SJSA1 (cell line): ENCODE measurements around the gene CYSTM1. TPM values are rescaled to one million over a fixed set of nuclear protein-coding genes. Genes with fewer than 3 reads are reported as not detected.

Experiments used
- DNase-seq, 2 experiments: peaks; one replicate each; pipeline ENCODE4 v3.0.0-alpha.2; 2015 to 2020; ENCODE audit warnings: low spot score in 2 of 2, low read depth in 1 of 2
- H3K27ac ChIP-seq: fragments of 250-450 bp; sonication (Bioruptor Pico); 2 replicates; pipeline ENCODE4 v1.5.1; 2020; ENCODE audit warnings: mild to moderate bottlenecking, moderate library complexity
- H3K27me3 ChIP-seq: fragments of 250-450 bp; sonication (Bioruptor Pico); replicated peaks from 2 replicates; pipeline ENCODE4 v1.5.1; 2020; ENCODE audit warnings: mild to moderate bottlenecking, moderate library complexity
- H3K36me3 ChIP-seq: fragments of 250-450 bp; sonication (Bioruptor Pico); 2 replicates; pipeline ENCODE4 v1.5.1; 2020; ENCODE audit warnings: mild to moderate bottlenecking
- H3K4me1 ChIP-seq: fragments of 250-450 bp; sonication (Bioruptor Pico); replicated peaks from 2 replicates; pipeline ENCODE4 v1.6.1; 2021; ENCODE audit warnings: mild to moderate bottlenecking
- H3K4me3 ChIP-seq: fragments of 250-450 bp; sonication (Bioruptor Pico); 2 replicates; pipeline ENCODE4 v1.5.1; 2020; ENCODE audit warnings: mild to moderate bottlenecking
- H3K9me3 ChIP-seq: fragments of 250-450 bp; sonication (Bioruptor Pico); replicated peaks from 2 replicates; pipeline ENCODE4 v1.5.1; 2020; ENCODE audit warnings: mild to moderate bottlenecking
- total RNA-seq: library from RNA; depleted of rRNA; stranded (reverse); fragments of >200 nt; shearing (Covaris generic); gene quantifications from 2 replicates; pipeline ENCODE4 v1.2.3, GENCODE V29; 2014

CYSTM1 gene
- total RNA-seq, 1 experiment from 2014 or later: 17.5 TPM

GRCh38 chr5:140232731-140233130 lies 57.7 kb downstream of the CYSTM1 start:
- Histone ChIP-seq H3K9me3 (no peaks in the 10 kb centered on the region), H3K4me3 (no peak overlapping the region), H3K36me3 (no peaks in the 10 kb centered on the region), H3K27me3 (no peaks in the 10 kb centered on the region), H3K4me1 (no peaks in the 10 kb centered on the region), H3K27ac (no peak overlapping the region)
- no peak for DNase-seq

DNA sequence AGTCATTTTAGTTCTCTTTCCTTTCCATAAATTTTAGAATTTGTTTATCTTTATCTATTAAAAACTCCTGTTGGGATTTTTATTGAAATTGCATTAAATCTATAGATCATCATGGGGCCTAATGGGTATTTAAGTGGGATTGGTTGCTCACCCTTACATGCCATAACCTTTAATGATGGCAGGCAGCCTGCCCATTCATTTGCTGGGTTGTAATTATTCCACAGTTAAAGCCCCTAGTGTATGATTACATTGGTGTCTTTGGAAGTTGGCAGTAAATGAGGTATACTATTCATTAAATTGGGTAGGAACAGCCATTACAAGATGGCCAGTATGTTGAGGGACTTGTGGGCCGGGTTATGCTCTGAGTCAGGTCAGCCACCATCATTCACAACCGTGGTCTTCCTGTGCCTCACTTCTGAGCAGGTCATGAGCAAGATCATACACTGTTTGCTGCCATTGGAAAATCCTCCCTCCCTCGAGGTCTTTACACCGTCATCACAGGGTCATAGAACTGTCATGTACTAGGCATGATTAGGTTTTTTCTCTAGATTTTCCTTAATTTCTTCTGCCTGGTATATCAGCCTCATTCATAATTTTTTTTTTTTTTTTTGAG lies 59.5 kb downstream of the CYSTM1 start:
- Histone ChIP-seq H3K36me3 (no peaks in the 10 kb centered on the region), H3K4me1 (no peaks in the 10 kb centered on the region), H3K27me3 (no peaks in the 10 kb centered on the region), H3K9me3 (no peaks in the 10 kb centered on the region), H3K27ac (no peak overlapping the region), H3K4me3 (no peak overlapping the region)
- DNase-seq: no peak

- DNase-seq: no peak
- Histone ChIP-seq H3K27ac (no peak overlapping the region), H3K36me3 (no peaks in the 10 kb centered on the region), H3K4me1 (peaks cover 2% of the 10 kb centered on the region), H3K4me3 (no peak overlapping the region), H3K9me3 (no peaks in the 10 kb centered on the region), H3K27me3 (no peaks in the 10 kb centered on the region)
Measured at GRCh38 chr5:140235791-140236551, 61.0 kb downstream of the CYSTM1 start.

- no peak overlapping the region for H3K4me3 ChIP-seq
- H3K27ac ChIP-seq: no peak overlapping the region
- DNase-seq: no peak
- H3K4me1 ChIP-seq: peaks cover 13% of the 10 kb centered on the region
- no peaks in the 10 kb centered on the region for H3K9me3 ChIP-seq
- peaks cover 6% of the 10 kb centered on the region; the same call in 1 of the 2 replicates for H3K36me3 ChIP-seq
- H3K27me3 ChIP-seq: no peaks in the 10 kb centered on the region
Measured at GRCh38 chr5:140236891-140237598, 62.1 kb downstream of the CYSTM1 start.

DNA sequence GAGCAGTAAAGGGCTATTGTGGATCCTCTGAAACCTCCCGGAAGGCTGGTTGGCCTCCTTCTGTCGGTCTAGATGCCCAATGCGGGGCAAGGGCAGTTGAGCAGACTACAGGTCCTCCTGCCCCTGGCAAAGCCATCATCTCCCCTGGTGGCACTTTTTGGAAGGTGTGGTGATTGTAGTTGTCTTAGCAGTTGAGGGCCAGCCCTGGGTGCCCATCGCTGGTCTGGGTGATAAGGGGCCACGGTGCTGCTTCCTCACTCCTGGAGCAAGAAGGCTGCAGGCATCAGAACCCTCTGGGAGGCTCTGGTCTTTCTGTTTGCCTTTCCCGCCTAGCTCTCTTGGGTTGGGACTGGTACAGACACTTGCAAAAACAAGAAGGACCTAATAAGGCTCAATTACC lies 63.8 kb downstream of the CYSTM1 start:
- no peak for DNase-seq
- no peaks in the 10 kb centered on the region for H3K27me3 ChIP-seq
- H3K27ac ChIP-seq: no peak overlapping the region
- no peak overlapping the region for H3K4me3 ChIP-seq
- no peaks in the 10 kb centered on the region for H3K9me3 ChIP-seq
- H3K4me1 ChIP-seq: peaks cover 13% of the 10 kb centered on the region
- H3K36me3 ChIP-seq: peaks cover 17% of the 10 kb centered on the region

DNA sequence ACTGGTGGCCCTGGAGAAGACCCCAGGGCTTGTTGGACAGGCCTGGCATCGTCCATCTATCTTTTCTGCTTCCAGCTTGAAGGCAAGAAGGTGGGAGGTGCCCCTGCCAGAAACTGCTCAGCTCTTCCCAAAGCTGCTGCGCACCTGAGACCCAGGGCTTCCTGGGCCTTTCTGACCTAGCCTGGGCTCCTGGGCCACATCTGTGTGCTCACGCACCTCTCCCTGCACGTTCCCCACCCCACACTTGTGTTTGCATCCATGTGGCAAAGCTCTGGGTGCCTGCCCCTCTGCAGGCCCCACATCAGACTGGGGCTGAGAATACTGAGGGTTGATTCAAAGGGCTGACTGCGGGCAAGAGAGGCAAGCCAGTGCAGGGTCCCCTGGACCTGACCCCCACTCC lies 64.5 kb downstream of the CYSTM1 start:
- Histone ChIP-seq H3K4me3 (no peak overlapping the region), H3K36me3 (peaks cover 24% of the 10 kb centered on the region), H3K9me3 (no peaks in the 10 kb centered on the region), H3K4me1 (peaks cover 13% of the 10 kb centered on the region), H3K27ac (no peak overlapping the region), H3K27me3 (no peaks in the 10 kb centered on the region)
- DNase-seq: no peak

- Histone ChIP-seq H3K9me3 (no peaks in the 10 kb centered on the region), H3K4me3 (no peak overlapping the region), H3K36me3 (peaks cover 30% of the 10 kb centered on the region), H3K27me3 (no peaks in the 10 kb centered on the region), H3K4me1 (peaks cover 19% of the 10 kb centered on the region), H3K27ac (no peak overlapping the region)
- DNase-seq: peak; percentile 66 to 83
Measured at GRCh38 chr5:140239939-140240700, 65.1 kb downstream of the CYSTM1 start.

DNA sequence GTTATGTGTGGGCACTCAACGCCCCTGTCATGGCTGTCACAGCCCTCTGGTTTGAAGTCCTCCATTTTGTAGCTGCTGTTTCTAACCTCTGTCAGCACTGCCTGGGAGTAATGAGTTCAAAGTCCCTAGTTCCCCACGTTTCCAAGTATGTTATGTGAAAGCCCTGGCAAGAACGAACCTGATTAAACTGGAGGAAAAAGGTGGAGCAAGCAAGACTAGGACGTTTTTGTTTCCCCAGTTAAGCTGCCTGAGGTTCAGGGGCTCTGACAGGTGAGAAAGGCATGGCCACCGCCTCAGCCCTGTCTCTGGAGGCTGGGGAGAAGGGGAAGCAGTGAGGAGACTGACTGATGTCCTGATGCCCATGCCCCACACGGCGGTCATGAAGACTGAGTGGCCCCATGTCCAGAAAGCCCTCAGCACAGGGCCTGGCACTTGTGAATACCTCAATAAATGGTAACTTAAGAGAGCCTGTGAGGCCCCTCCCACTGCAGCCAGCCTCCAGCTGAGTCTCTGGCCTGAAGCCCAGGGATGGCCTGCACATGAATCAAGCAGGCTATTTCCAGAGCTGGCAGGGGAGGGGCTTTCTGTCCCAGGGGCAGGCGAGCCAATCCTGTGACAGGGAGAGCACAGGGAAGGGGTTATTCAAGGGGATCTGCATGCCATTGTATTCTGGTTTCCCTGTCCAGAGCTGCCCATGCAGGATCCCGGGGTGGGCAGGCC lies 66.2 kb downstream of the CYSTM1 start:
- peak; percentile 89 to 95 for DNase-seq
- H3K4me1 ChIP-seq: peaks cover 29% of the 10 kb centered on the region
- peaks cover 40% of the 10 kb centered on the region for H3K36me3 ChIP-seq
- H3K27me3 ChIP-seq: no peaks in the 10 kb centered on the region
- no peak overlapping the region for H3K27ac ChIP-seq
- H3K4me3 ChIP-seq: no peak overlapping the region
- no peaks in the 10 kb centered on the region for H3K9me3 ChIP-seq

DNA sequence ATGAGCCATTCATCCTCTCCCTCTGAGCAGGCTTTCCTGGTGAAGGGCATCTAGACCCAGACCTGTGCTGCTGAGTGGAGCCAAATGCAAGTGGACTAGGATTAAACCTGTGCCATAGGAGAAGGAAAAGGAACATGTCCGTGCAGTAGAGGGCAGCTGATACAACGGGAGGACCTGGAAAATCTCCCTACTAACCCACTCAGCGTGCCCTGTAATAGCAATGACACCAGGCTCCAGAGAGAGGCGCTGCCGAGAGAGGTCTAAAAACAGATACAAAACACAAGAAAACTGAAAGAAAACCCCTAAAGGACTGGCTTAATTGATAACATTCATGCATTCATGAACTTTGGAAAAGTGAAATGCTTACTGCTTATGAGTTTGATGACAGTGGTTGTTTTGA lies 67.1 kb downstream of the CYSTM1 start:
- H3K27me3 ChIP-seq: no peaks in the 10 kb centered on the region
- no peaks in the 10 kb centered on the region for H3K9me3 ChIP-seq
- peaks cover 40% of the 10 kb centered on the region for H3K36me3 ChIP-seq
- DNase-seq: no peak
- no peak overlapping the region for H3K27ac ChIP-seq
- peaks cover 39% of the 10 kb centered on the region for H3K4me1 ChIP-seq
- no peak overlapping the region for H3K4me3 ChIP-seq

- peaks cover 46% of the 10 kb centered on the region for H3K4me1 ChIP-seq
Measured at GRCh38 chr5:140242890-140243585, 68.0 kb downstream of the CYSTM1 start.

DNA sequence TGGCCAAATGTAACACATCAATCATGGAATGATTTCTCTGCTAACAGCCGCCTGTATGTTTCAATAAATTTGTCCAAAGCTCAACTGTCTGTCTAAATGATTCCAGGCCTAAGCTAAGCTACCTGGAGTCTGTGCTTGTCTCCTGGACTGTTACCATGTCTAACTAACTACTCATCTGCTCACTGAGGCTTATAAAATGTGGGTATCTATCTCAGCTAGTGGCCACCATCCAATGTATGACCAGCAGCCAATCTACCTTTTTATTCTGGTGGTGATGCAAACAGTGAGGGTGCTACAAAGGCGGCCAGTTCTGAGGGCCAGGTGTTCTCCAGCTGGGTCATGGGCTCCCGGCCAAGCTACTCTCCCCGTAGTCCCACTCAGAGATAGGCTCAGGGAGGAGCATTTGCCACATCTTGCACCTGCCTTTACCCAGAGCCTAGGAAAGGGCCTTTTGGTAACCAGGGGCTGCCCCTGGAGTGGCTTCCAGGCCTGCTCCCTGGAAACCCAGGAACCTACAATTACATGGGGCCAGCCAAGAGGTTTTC lies 68.8 kb downstream of the CYSTM1 start:
- no peak for DNase-seq
- Histone ChIP-seq H3K9me3 (no peaks in the 10 kb centered on the region), H3K27me3 (no peaks in the 10 kb centered on the region), H3K36me3 (peaks cover 40% of the 10 kb centered on the region), H3K4me1 (peaks cover 46% of the 10 kb centered on the region), H3K4me3 (no peak overlapping the region), H3K27ac (no peak overlapping the region)

More at GRCh38 chr5:140242890-140243585, 68.0 kb downstream of the CYSTM1 start:
- Histone ChIP-seq H3K9me3 (no peaks in the 10 kb centered on the region), H3K36me3 (peaks cover 40% of the 10 kb centered on the region), H3K27me3 (no peaks in the 10 kb centered on the region), H3K27ac (no peak overlapping the region), H3K4me3 (no peak overlapping the region)
- DNase-seq: no peak

DNA sequence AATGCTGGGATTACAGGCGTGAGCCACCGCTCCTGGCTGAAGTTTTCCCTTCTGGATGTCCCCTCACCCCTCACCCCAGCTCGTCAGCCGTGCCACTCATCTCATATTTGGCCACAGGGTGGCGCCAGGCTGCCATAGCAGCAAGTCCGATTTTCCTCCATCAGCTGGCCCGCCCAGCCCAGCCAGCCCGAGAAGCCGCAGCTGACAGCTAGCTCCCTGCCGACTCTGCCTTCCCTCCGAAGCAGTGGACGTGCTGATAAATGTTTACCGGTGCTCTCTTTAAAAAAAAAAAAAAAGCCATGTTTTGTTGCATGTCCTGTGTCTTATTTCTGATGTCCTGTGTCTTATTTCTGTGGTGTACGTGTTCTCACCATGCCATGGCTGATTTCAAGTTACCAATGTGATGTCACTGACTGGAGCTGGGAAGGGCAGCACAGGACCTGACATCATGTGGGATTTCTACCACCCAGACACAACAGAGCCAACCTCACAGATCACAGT lies 69.6 kb downstream of the CYSTM1 start:
- H3K27me3 ChIP-seq: no peaks in the 10 kb centered on the region
- H3K27ac ChIP-seq: no peak overlapping the region
- peak; percentile 90 to 97 for DNase-seq
- H3K4me1 ChIP-seq: peaks cover 46% of the 10 kb centered on the region
- H3K9me3 ChIP-seq: no peaks in the 10 kb centered on the region
- H3K36me3 ChIP-seq: peaks cover 45% of the 10 kb centered on the region
- no peak overlapping the region for H3K4me3 ChIP-seq
